ENCODE measurements around the gene TNFRSF4.

Gene TNFRSF4

DNA sequence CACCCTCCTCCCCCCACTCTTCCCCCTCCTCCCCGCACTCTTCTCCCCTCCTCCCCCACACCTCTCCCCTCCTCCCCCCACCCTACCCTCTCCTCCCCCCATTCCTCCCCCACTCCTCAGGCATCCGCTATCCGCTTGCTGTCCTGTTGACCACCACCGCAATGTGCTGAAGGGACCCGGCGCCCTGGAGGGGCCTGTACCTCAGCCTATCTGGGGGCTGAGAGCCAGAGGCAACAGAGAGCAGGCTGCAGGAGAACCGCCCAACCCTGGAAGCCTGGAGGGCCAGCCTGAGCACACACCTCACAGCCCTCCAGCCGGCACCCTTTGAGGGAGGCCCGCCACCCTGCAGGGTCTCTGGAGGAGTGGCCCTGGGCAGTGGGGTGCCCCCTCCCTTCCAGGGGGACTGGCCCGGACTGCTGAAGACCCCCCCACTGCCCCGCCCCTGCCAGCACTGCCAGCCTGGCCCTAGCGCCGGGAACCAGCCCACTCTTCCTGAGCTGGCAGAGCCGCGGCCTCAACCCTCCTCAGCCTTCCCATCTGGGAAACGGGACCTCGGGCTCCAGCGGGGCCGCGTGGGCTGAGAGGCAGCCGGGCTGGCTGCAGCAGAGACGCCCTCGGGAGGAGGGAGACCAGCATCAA lies 31.3 kb upstream of the TNFRSF4 start:
- no peak for DNase-seq

DNA sequence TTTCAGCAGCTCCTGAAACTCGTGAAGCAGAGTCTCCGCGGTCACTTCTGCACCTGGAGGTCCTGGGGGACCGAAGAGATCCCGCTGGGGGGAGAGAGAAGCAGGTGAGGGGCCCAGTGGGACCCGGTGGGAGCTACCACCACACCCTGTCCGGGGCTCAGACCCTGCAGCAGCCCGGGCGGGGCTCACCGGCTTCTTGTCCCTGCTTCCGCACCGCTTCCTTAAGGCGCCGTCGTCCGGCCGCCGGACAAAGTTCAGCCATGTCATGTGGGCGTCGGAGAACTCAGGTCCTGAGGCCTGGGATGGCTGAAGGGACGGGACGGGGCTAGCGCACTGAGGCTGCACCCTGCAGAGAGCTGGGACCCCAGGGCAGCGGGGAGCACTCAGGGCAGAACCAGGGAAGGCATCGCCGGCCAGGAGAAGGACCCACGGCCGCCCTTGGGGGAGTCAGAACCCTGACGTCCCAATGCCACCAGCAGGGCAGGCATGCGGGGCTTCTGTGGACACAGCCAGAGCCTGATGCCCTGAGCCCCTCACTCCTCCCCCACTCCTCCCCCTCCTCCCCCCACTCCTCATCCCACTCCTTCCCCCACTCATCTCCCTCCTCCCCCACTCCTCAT lies 30.3 kb upstream of the TNFRSF4 start:
- DNase-seq: no peak

GRCh38 chr1:1243807-1244191 lies 29.8 kb upstream of the TNFRSF4 start:
- no peak for DNase-seq

- no peak for DNase-seq
Observed at GRCh38 chr1:1243266-1243660, 29.3 kb upstream of the TNFRSF4 start.

GRCh38 chr1:1242461-1243265 lies 28.7 kb upstream of the TNFRSF4 start:
- no peak for DNase-seq

DNA sequence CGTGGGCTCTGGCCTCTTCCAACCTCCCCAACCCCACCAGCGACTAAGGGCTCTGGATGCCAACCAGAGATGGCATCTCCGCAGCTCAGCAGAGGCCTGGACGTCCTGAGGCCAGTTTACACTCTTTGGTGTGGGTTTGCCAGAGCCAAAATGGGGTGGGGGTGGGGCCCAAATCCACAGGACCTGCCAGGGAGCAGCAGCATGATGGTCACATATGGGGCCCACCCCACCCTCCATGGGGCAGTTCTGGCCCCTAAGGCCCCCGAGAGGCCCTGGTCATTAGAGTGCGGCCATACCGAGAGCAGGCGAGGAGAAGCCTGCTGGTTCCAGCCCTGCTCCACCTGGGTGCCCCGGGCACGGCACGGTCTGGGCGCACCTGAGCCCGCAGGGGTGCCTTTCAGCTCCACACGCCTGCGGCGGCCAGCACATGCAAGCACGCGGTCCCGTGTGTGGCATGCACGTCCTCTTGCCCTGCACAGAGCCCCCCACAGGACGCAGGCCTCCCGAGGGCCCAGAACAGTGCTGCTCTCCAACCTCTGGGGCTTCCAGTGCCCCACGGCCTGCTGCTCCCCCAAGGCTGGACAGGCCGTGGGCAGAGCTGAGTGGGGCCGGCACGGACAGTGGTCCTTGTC lies 27.8 kb upstream of the TNFRSF4 start:
- no peak for DNase-seq

DNA sequence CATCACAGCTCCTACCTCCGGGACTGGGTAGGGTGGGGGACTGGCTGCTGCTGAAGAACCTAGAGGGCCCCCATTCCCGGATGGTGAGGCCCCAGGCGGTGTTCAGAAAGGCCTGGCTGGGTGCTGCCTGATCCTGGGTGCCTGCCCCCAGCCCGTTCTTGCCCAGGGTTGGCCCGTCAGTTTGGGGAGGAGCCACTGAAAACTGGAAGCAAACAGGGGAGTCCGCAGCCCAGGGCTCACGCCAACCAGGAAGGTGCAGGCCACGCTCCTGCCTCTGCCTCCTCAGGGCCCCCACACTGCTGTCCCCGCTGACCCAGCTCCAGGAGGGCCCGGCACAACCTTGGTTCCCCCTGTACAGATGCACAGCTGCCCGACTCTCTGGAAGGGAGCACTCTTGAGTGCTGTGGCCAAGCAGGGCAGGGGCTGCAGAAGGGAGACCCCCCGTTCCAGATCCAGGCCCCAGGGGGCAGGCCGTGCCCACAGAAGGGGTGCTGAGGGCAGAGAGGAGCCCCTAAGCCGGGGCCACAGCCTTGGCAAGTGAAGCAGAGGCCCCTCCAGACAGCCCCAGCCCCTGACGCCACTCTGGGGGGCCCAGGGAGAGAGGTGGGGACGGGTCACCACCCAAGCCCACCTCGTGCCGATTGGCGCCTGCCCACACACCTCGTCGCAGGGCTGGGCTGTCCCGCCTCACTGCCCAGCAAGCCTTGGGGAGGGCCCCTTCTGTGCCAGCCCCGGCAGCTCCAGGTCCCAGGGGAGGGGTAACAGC lies 27.1 kb upstream of the TNFRSF4 start:
- no peak for DNase-seq

GRCh38 chr1:1240348-1240732 lies 26.4 kb upstream of the TNFRSF4 start:
- no peak for DNase-seq

DNA sequence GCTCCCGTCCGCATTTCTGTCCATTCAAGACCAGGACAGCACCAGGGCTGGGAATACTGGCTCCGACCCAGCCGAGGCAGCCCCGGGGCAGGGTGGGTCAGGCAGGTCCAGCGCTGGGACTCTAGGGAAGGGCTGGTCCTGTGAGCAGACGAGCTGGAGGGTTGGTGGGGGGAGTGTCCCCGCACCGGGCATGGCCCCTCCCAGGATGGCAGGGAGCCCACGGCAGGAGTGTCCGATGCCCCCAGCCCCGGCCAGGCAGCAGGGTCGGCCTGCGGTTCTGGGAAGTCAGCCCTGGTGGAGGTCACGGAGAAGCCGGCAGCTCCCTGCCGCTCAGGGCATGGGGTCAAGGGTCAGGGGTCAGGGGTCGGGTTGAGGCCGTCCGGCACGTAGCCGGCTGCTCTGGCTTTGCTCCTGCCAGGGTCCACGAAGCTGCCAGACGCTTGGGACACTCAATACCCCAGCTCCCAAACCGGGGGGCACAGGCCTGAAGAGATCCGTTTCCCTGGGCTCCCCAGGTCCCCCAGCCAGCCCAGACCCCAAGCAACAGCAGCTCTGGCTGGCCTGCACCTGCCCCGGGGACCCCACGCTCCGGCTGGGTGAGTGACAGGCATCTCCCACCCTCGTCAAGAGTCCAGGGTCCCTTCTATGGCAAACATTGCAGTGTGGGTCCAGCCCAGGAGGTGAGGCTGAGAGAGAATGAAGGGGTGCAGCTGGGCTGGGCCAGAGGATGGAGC lies 25.8 kb upstream of the TNFRSF4 start:
- no peak for DNase-seq

GRCh38 chr1:1239227-1239613 lies 25.3 kb upstream of the TNFRSF4 start:
- DNase-seq: no peak

DNA sequence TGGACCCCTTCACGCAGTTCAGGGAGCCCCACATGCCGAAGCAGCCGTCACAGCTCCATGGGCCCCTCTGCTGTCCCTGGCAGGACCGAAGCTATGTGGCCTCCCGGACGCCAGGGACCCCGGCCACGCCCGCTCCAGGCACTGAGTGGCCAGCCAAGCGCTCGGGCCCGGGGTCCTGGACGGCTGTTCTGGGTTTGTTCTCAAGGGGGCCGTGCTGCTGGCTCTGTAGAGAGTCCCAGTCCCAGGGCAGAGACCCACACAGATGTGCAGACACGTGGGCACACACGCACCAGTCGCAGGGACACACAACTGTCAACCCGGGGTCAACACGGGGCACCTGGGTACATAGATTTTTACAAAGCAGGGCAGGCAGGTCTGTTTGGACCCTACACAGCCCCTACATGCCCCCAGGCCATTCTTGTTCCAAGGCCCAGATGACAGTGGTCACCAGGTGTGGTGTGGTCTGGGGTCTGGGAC lies 24.8 kb upstream of the TNFRSF4 start:
- DNase-seq: no peak

GRCh38 chr1:1237874-1238701 lies 24.1 kb upstream of the TNFRSF4 start:
- DNase-seq: no peak

GRCh38 chr1:1236945-1237873 lies 23.3 kb upstream of the TNFRSF4 start:
- DNase-seq: no peak

DNA sequence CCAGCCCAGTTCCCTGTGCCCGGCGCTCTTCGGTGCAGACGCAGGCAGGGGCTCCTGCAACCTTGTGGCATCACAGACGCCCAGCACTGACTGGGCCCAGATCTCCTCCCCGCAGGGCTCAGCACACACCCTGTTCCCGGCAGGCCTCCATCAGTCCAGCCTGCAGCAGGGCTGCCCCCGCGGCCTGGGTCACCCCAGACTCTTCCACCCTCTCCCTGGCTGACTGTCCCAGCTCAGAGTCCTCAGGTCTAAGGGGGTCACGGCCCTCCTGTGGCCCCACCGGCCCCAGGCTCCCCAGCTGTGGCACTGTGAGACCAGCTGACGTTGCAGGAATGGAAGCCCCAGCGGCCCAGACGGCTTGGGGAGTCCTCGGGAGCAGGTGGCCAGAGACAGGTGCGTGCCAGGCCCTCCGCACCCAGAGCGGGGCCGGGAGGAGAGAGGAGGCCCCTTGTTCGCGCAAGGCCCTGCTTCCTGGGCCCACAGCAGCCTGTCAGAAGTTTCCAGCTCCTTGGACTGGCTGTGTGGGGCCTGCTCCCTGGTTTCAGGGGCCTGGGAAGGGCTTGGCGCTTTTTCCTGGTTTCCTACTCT lies 22.3 kb upstream of the TNFRSF4 start:
- no peak for DNase-seq

DNA sequence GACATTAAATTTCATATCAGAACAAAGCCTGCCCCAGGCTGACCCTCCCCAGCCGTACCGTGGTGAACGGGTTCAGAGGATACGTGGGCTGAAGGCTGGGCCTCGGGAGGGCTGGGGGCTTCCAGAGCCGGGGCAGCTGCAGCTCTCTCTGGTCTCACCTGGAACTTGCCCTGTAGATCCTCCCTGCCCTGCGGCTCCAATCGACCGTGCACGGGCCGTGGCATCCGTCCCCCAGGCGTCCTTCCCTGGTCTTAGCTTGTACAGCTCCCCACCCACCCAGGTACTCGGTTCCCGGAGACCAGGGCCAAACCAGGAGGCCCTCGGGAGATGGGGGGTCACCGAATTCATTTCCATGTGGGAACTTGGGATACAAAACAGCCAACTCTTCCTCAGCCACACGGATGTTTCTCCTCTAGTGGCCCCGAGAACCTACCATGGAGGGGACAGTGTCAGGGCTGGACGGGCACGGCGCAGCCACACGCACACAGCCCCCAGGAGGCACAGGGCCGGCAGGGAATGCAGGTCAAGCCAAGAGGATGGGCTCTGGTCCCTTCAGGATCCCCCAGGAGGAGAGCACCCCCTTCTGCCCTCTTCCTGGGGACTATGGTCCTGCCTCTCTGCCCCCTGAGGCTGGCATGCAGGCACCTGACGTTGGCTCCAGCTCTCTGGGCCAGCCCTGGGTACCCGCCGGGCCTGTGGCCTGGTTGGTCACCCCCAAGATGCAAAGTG lies 21.2 kb upstream of the TNFRSF4 start:
- DNase-seq: no peak

GRCh38 chr1:1234180-1234808 lies 20.3 kb upstream of the TNFRSF4 start:
- no peak for DNase-seq

GRCh38 chr1:1233567-1233892 lies 19.6 kb upstream of the TNFRSF4 start:
- DNase-seq: no peak

GRCh38 chr1:1232796-1233566 lies 19.0 kb upstream of the TNFRSF4 start:
- no peak for DNase-seq

All from CD4-positive, alpha-beta T cell treated with Interleukin-12 subunit alpha and Interleukin-12 subunit beta, for 1 hour (primary cell).